Endodermal cell (in vitro differentiated cells): ENCODE measurements around the gene NMU. TPM values are rescaled to one million over a fixed set of nuclear protein-coding genes. Genes with fewer than 3 reads are reported as not detected.

Source experiments
- DNase-seq: peaks from one replicate; pipeline ENCODE4 v3.0.0-alpha.2; 2017
- H3K27ac ChIP-seq: 2 replicates; pipeline ENCODE4 v1.5.1; 2013; ENCODE audit warnings: mild to moderate bottlenecking, low read depth, low read length, moderate library complexity
- H3K27me3 ChIP-seq: 2 replicates; pipeline ENCODE4 v1.6.1; 2013; ENCODE audit warnings: mild to moderate bottlenecking, low read length, moderate library complexity; ENCODE audit not compliant: insufficient read depth, control insufficient read depth, poor library complexity, severe bottlenecking
- H3K36me3 ChIP-seq: 2 replicates; pipeline ENCODE4 v1.7.0; 2013; ENCODE audit warnings: mild to moderate bottlenecking, low read length, moderate library complexity; ENCODE audit not compliant: control insufficient read depth, insufficient read depth
- H3K4me1 ChIP-seq: one replicate; pipeline ENCODE4 v1.7.0; 2013; ENCODE audit warnings: low read length; ENCODE audit not compliant: control insufficient read depth, insufficient read depth
- H3K4me3 ChIP-seq: 2 replicates; pipeline ENCODE4 v1.5.1; 2013; ENCODE audit warnings: mild to moderate bottlenecking, low read length, moderate library complexity
- H3K9ac ChIP-seq: 2 replicates; pipeline ENCODE4 v1.6.1; 2013; ENCODE audit warnings: mild to moderate bottlenecking, low read length, moderate library complexity; ENCODE audit not compliant: poor library complexity, severe bottlenecking; ENCODE audit errors: extremely low read depth
- H3K9me3 ChIP-seq: 2 replicates; pipeline ENCODE4 v1.6.1; 2013; ENCODE audit warnings: mild to moderate bottlenecking, low read length, moderate library complexity; ENCODE audit not compliant: control insufficient read depth
- H3K27ac Mint-ChIP-seq: 2 replicates; pipeline ENCODE4 v1.8.0; 2020; ENCODE audit warnings: mixed read lengths
- H3K27me3 Mint-ChIP-seq: 2 replicates; pipeline ENCODE4 v1.8.0; 2021; ENCODE audit warnings: mild to moderate bottlenecking, mixed read lengths; ENCODE audit not compliant: insufficient read depth
- H3K36me3 Mint-ChIP-seq: 2 replicates; pipeline ENCODE4 v1.8.0; 2020; ENCODE audit warnings: low read depth, mixed read lengths
- H3K4me1 Mint-ChIP-seq: 2 replicates; pipeline ENCODE4 v1.8.0; 2020; ENCODE audit warnings: mixed read lengths
- H3K4me3 Mint-ChIP-seq: 2 replicates; pipeline ENCODE4 v1.8.0; 2020; ENCODE audit warnings: mild to moderate bottlenecking, moderate library complexity, mixed read lengths
- H3K9me3 Mint-ChIP-seq: 2 replicates; pipeline ENCODE4 v1.8.0; 2020; ENCODE audit warnings: mild to moderate bottlenecking, mixed read lengths
- CTCF ChIP-seq: fragments of 200-600 bp; sonication (generic); conservative IDR thresholded peaks from 2 replicates; pipeline ENCODE4 v1.5.0; 2021; ENCODE audit warnings: antibody characterized with exemption, mild to moderate bottlenecking
- WGBS, 2 experiments: methylation state at CpG; one replicate each; pipeline versions ENCODE4 v1.1.5 to v1.1.7; 2013; ENCODE audit warnings: missing lambda C conversion rate in 2 of 2, mixed read lengths in 1 of 2; ENCODE audit not compliant: insufficient coverage in 1 of 2, insufficient read length in 1 of 2; 5-methylcytosine and 5-hydroxymethylcytosine counted together
- total RNA-seq, 2 donors: library from RNA; stranded (reverse); fragmentation: NEBNext Ultra II Directional in 1 of 2; extraction: Animal tissue kit (Norgen Biotek cat#: 25700) in 1 of 2; gene quantifications; 2 replicates in 1 of 2; 3 replicates in 1 of 2; pipeline ENCODE4 v1.2.1, GENCODE V29; 2021

Gene NMU
- total RNA-seq, 2 donors from 2014 or later = 9.6 to 17.2 TPM

- Histone ChIP-seq H3K36me3 (no peaks in the 10 kb centered on the region), H3K4me1 (no peaks in the 10 kb centered on the region), H3K27me3 (no peaks in the 10 kb centered on the region), H3K4me3 (no peak overlapping the region), H3K9me3 (no peaks in the 10 kb centered on the region), H3K9ac (no peak overlapping the region), H3K27ac (no peak overlapping the region)
- TF ChIP-seq CTCF = no peak
- Mint-ChIP-seq H3K36me3 (peaks cover 3% of the 10 kb centered on the region), H3K27ac (no peak overlapping the region), H3K9me3 (peaks cover 3% of the 10 kb centered on the region), H3K27me3 (no peaks in the 10 kb centered on the region), H3K4me1 (no peaks in the 10 kb centered on the region), H3K4me3 (no peak overlapping the region)
- DNase-seq = no peak
Observed at GRCh38 chr4:55600640-55601039, 35.5 kb downstream of the NMU start.

GRCh38 chr4:55598641-55599040, 37.5 kb downstream of the NMU start:
- no peaks in the 10 kb centered on the region for H3K9me3 ChIP-seq
- no peaks in the 10 kb centered on the region for H3K36me3 ChIP-seq
- H3K9ac ChIP-seq = no peak overlapping the region
- 90 to 100% methylated on average over 2 of the region's 2 CpGs for WGBS, 2 experiments
- no peak overlapping the region for H3K4me3 Mint-ChIP-seq
- H3K27ac ChIP-seq = no peak overlapping the region
- H3K4me3 ChIP-seq = no peak overlapping the region
- H3K4me1 Mint-ChIP-seq = no peaks in the 10 kb centered on the region
- H3K27me3 ChIP-seq = no peaks in the 10 kb centered on the region
- H3K9me3 Mint-ChIP-seq = peaks cover 3% of the 10 kb centered on the region
- no peak for DNase-seq
- peaks cover 3% of the 10 kb centered on the region for H3K36me3 Mint-ChIP-seq
- H3K27me3 Mint-ChIP-seq = no peaks in the 10 kb centered on the region
- no peak for TF ChIP-seq CTCF
- H3K4me1 ChIP-seq = no peaks in the 10 kb centered on the region
- no peak overlapping the region for H3K27ac Mint-ChIP-seq

GRCh38 chr4:55592014-55592413, 44.1 kb downstream of the NMU start, which contains the start of gene PDCL2:
TSS of gene PDCL2 (minus strand) at chr4:55592245. CDS start at chr4:55592109, 136 bp downstream.
- Histone ChIP-seq H3K4me1 (peaks cover 7% of the 10 kb centered on the region), H3K9me3 (peaks cover 7% of the 10 kb centered on the region), H3K27ac (no peak within 1 kb of the TSS)

More at GRCh38 chr4:55592014-55592413, 44.1 kb downstream of the NMU start, which contains the start of gene PDCL2:
- H3K27me3 ChIP-seq = no peaks in the 10 kb centered on the region
- no peak within 1 kb of the TSS for H3K9ac ChIP-seq
- no peaks in the 10 kb centered on the region for H3K36me3 ChIP-seq
- Mint-ChIP-seq H3K36me3 (peaks cover 7% of the 10 kb centered on the region), H3K27me3 (no peaks in the 10 kb centered on the region), H3K4me3 (no peak within 1 kb of the TSS), H3K4me1 (peaks cover 8% of the 10 kb centered on the region), H3K27ac (no peak within 1 kb of the TSS), H3K9me3 (peaks cover 5% of the 10 kb centered on the region)
- DNase-seq = peak; percentile 55
- TF ChIP-seq CTCF = no peak
- 90 to 93% methylated on average over 2 to 24 of the region's 24 CpGs for WGBS, 2 experiments
- H3K4me3 ChIP-seq = no peak within 1 kb of the TSS
